ENCODE results near the gene SPINK8.
"Not testable (repeated sequence)": the region's sequence is repeated elsewhere in the genome, so short reads cannot be mapped to it uniquely, and the experiment has no call there.

SPINK8 gene

GRCh38 chr3:48333346-48334245 is at the start of gene SPINK8:
Gene SPINK8 (minus strand): TSS chr3:48333661. CDS start chr3:48328341, 5,320 bp downstream.
- not testable (repeated sequence) for H3K79me2 ChIP-seq (ENCODE audit: control insufficient read depth, insufficient read depth, low read length, unreplicated experiment); H3K36me3 ChIP-seq (ENCODE audit: insufficient read depth, low read length); H3K4me1 ChIP-seq (ENCODE audit: control insufficient read depth, insufficient read depth, low read length, unreplicated experiment); H3K27ac ChIP-seq (ENCODE audit: low read depth, low read length); H2AFZ ChIP-seq (ENCODE audit: low read length, unreplicated experiment); H3K4me3 ChIP-seq (ENCODE audit: low read depth, low read length)
- peaks cover 35% of the 10 kb centered on the region for H3K27me3 ChIP-seq (ENCODE audit: insufficient read depth, low read length)

DNA sequence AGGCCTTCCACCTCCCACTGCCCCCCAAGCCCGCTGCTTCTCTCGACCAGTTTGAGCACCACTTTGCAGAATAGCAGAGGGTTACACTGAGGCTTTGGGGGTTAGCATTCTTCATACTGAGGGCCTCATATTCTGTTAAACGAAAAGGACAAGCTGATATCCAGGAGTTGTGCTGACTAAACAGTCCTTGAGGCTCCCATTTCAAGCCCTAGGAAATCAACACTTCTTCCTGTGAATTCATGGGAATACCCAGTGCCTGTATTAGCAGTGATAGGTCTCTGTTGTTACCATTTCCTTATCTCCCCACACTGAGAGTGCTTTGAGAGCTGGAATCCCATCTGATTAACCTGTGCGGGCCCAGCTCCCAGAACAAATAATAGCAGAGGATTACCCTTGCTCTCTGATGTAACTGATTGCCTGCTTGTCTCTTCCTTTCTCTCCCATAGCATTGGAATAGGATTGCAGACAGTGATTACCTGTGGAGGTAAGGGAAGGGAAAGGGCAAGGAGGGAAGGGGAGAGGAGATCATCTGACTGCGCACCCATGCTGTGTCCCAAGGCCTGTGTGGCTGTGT is 39.5 kb upstream of the SPINK8 start:
- H3K4me3 ChIP-seq (ENCODE audit: low read depth, low read length), result no peak overlapping the region
- H3K36me3 ChIP-seq (ENCODE audit: insufficient read depth, low read length), result no peaks in the 10 kb centered on the region
- H3K4me1 ChIP-seq (ENCODE audit: control insufficient read depth, insufficient read depth, low read length, unreplicated experiment), result no peaks in the 10 kb centered on the region
- peaks cover 9% of the 10 kb centered on the region for H3K27me3 ChIP-seq (ENCODE audit: insufficient read depth, low read length)
- H2AFZ ChIP-seq (ENCODE audit: low read length, unreplicated experiment), result no peak overlapping the region
- H3K79me2 ChIP-seq (ENCODE audit: control insufficient read depth, insufficient read depth, low read length, unreplicated experiment), result no peaks in the 10 kb centered on the region
- H3K27ac ChIP-seq (ENCODE audit: low read depth, low read length), result no peak overlapping the region

DNA sequence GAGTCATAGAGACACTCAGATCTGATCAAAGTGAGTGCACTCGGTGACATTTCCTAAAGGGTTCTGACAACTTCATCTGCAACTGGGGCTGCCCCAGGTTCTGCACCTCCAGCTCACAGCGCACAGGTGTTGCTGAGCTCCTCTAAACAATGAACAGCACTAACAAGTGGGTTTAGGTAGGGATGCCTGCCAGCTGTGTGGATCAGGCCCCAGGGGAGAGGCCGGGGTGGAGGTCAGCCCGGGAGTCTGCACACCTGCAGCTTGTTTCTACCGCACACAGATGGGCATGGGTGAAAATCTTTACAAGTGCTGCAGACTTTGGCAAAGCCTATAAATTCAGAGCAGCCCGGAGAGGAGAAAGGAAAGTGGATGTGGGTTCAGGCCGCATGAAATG is 38.9 kb upstream of the SPINK8 start:
- no peaks in the 10 kb centered on the region for H3K36me3 ChIP-seq (ENCODE audit: insufficient read depth, low read length)
- no peaks in the 10 kb centered on the region for H3K4me1 ChIP-seq (ENCODE audit: control insufficient read depth, insufficient read depth, low read length, unreplicated experiment)
- no peak overlapping the region for H3K4me3 ChIP-seq (ENCODE audit: low read depth, low read length)
- H3K79me2 ChIP-seq (ENCODE audit: control insufficient read depth, insufficient read depth, low read length, unreplicated experiment), result no peaks in the 10 kb centered on the region
- H2AFZ ChIP-seq (ENCODE audit: low read length, unreplicated experiment), result no peak overlapping the region
- H3K27me3 ChIP-seq (ENCODE audit: insufficient read depth, low read length), result peaks cover 7% of the 10 kb centered on the region
- no peak overlapping the region for H3K27ac ChIP-seq (ENCODE audit: low read depth, low read length)

- no peak within 1 kb of the TSS for H3K27ac ChIP-seq (ENCODE audit: low read depth, low read length)
- H3K79me2 ChIP-seq (ENCODE audit: control insufficient read depth, insufficient read depth, low read length, unreplicated experiment), result no peaks in the 10 kb centered on the region
- H3K36me3 ChIP-seq (ENCODE audit: insufficient read depth, low read length), result no peaks in the 10 kb centered on the region
- no peaks in the 10 kb centered on the region for H3K4me1 ChIP-seq (ENCODE audit: control insufficient read depth, insufficient read depth, low read length, unreplicated experiment)
- H3K4me3 ChIP-seq (ENCODE audit: low read depth, low read length), result no peak within 1 kb of the TSS
- peaks cover 7% of the 10 kb centered on the region for H3K27me3 ChIP-seq (ENCODE audit: insufficient read depth, low read length)
- H2AFZ ChIP-seq (ENCODE audit: low read length, unreplicated experiment), result no peak within 1 kb of the TSS
These were observed 38.4 kb upstream of the SPINK8 start, which contains the start of gene FBXW12 for GRCh38 chr3:48371651-48372376. Gene FBXW12 (plus strand): TSS chr3:48372219. CDS start chr3:48372768, 549 bp downstream.

- no peak overlapping the region for H3K27ac ChIP-seq (ENCODE audit: low read depth, low read length)
- H2AFZ ChIP-seq (ENCODE audit: low read length, unreplicated experiment), result no peak overlapping the region
- no peaks in the 10 kb centered on the region for H3K4me1 ChIP-seq (ENCODE audit: control insufficient read depth, insufficient read depth, low read length, unreplicated experiment)
- H3K4me3 ChIP-seq (ENCODE audit: low read depth, low read length), result no peak overlapping the region
- H3K79me2 ChIP-seq (ENCODE audit: control insufficient read depth, insufficient read depth, low read length, unreplicated experiment), result no peaks in the 10 kb centered on the region
- peaks cover 7% of the 10 kb centered on the region for H3K27me3 ChIP-seq (ENCODE audit: insufficient read depth, low read length)
- no peaks in the 10 kb centered on the region for H3K36me3 ChIP-seq (ENCODE audit: insufficient read depth, low read length)
These were observed 36.9 kb upstream of the SPINK8 start for GRCh38 chr3:48370333-48370713.

DNA sequence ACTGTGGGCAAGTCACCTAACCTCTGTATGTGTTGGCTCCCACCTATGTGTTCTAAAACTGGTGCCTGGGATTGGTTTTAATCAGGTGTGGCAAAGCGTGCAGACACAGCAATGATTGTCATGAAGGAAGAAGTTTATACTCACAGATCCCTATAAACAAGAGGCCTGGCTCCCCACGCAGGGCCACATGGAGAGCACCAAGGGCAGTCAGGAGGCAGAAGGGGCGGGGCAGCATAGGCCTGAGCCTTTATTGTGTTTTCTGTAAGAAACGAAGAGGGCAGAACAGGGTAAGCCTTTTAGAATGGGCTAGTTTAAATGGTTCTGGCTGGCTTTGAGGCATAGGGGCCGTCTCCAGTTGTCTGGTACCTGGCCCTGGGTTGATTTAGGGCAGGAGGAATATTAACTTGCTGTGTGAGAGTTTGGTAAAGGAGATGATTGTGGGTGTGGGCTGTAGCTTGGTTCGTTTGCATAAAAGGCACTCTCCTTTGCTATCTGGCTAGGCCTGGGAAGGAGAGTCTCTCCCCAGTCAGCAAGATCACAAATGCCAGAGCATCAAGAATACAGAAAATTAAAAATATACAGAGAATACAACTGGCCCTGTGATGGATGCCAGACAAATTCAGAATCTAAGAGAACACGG is 36.4 kb upstream of the SPINK8 start:
- no peak overlapping the region for H3K27ac ChIP-seq (ENCODE audit: low read depth, low read length)
- H3K4me1 ChIP-seq (ENCODE audit: control insufficient read depth, insufficient read depth, low read length, unreplicated experiment), result no peaks in the 10 kb centered on the region
- H3K36me3 ChIP-seq (ENCODE audit: insufficient read depth, low read length), result no peaks in the 10 kb centered on the region
- no peak overlapping the region for H3K4me3 ChIP-seq (ENCODE audit: low read depth, low read length)
- peaks cover 7% of the 10 kb centered on the region for H3K27me3 ChIP-seq (ENCODE audit: insufficient read depth, low read length)
- no peaks in the 10 kb centered on the region for H3K79me2 ChIP-seq (ENCODE audit: control insufficient read depth, insufficient read depth, low read length, unreplicated experiment)
- no peak overlapping the region for H2AFZ ChIP-seq (ENCODE audit: low read length, unreplicated experiment)

DNA sequence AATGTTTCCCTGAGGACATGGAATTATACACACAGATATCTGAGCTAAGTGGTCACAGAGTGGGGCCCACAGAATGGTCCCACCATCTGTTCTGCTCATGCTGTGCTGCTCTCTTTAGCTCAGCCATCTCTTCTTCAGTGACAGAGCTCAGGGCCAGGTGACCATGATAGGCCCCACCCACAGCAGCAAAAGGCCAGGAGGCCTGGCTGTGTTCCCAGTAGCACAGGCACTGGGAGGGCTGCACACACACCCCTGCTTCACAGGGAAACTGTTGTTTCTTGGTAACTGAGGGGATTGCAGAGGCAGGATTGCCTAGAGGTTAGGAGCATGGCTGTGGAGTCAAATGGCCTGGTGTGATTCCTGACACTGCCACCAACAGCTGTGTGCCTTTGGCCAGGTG is 33.7 kb upstream of the SPINK8 start:
- H3K4me3 ChIP-seq (ENCODE audit: low read depth, low read length), result no peak overlapping the region
- H2AFZ ChIP-seq (ENCODE audit: low read length, unreplicated experiment), result no peak overlapping the region
- H3K27me3 ChIP-seq (ENCODE audit: insufficient read depth, low read length), result peaks cover 2% of the 10 kb centered on the region; the same call in 1 of the 2 replicates
- H3K36me3 ChIP-seq (ENCODE audit: insufficient read depth, low read length), result no peaks in the 10 kb centered on the region
- no peaks in the 10 kb centered on the region for H3K4me1 ChIP-seq (ENCODE audit: control insufficient read depth, insufficient read depth, low read length, unreplicated experiment)
- no peak overlapping the region for H3K27ac ChIP-seq (ENCODE audit: low read depth, low read length)
- H3K79me2 ChIP-seq (ENCODE audit: control insufficient read depth, insufficient read depth, low read length, unreplicated experiment), result no peaks in the 10 kb centered on the region

- Histone ChIP-seq H3K4me1 (ENCODE audit: control insufficient read depth, insufficient read depth, low read length, unreplicated experiment) (no peaks in the 10 kb centered on the region), H3K27ac (ENCODE audit: low read depth, low read length) (no peak overlapping the region), H2AFZ (ENCODE audit: low read length, unreplicated experiment) (no peak overlapping the region), H3K36me3 (ENCODE audit: insufficient read depth, low read length) (no peaks in the 10 kb centered on the region), H3K79me2 (ENCODE audit: control insufficient read depth, insufficient read depth, low read length, unreplicated experiment) (no peaks in the 10 kb centered on the region), H3K4me3 (ENCODE audit: low read depth, low read length) (no peak overlapping the region), H3K27me3 (ENCODE audit: insufficient read depth, low read length) (peaks cover 5% of the 10 kb centered on the region; the same call in 1 of the 2 replicates)
These were observed 31.4 kb upstream of the SPINK8 start for GRCh38 chr3:48364840-48365239.

GRCh38 chr3:48361928-48362327 is 28.5 kb upstream of the SPINK8 start:
- no peaks in the 10 kb centered on the region for H3K36me3 ChIP-seq (ENCODE audit: insufficient read depth, low read length)
- H3K27ac ChIP-seq (ENCODE audit: low read depth, low read length), result no peak overlapping the region
- H3K27me3 ChIP-seq (ENCODE audit: insufficient read depth, low read length), result peaks cover 20% of the 10 kb centered on the region
- no peak overlapping the region for H3K4me3 ChIP-seq (ENCODE audit: low read depth, low read length)
- no peak overlapping the region for H2AFZ ChIP-seq (ENCODE audit: low read length, unreplicated experiment)
- H3K4me1 ChIP-seq (ENCODE audit: control insufficient read depth, insufficient read depth, low read length, unreplicated experiment), result no peaks in the 10 kb centered on the region
- no peaks in the 10 kb centered on the region for H3K79me2 ChIP-seq (ENCODE audit: control insufficient read depth, insufficient read depth, low read length, unreplicated experiment)

DNA sequence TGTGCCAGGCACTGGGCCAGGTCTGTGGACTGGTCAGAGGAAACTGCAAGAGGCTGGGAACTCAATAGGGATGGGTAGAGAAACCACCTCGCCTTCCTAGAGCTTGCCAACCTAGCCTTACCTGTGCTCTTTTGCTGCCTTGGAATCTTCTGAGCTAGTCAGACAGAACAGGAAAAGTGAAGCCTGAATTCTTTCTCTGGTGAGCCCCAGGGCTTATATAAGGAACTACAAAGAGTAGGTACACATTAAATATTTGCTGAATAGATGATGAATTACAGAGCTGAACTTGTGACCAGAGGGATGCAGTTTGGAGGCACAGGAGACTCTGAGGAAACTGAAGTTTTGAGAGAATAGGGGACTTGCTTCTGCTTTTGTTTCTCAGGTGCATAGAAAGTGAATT is 23.0 kb upstream of the SPINK8 start:
- no peak overlapping the region for H3K27ac ChIP-seq (ENCODE audit: low read depth, low read length)
- no peaks in the 10 kb centered on the region for H3K79me2 ChIP-seq (ENCODE audit: control insufficient read depth, insufficient read depth, low read length, unreplicated experiment)
- H3K36me3 ChIP-seq (ENCODE audit: insufficient read depth, low read length), result no peaks in the 10 kb centered on the region
- H3K4me3 ChIP-seq (ENCODE audit: low read depth, low read length), result no peak overlapping the region
- peaks cover 52% of the 10 kb centered on the region for H3K27me3 ChIP-seq (ENCODE audit: insufficient read depth, low read length)
- no peak overlapping the region for H2AFZ ChIP-seq (ENCODE audit: low read length, unreplicated experiment)
- no peaks in the 10 kb centered on the region for H3K4me1 ChIP-seq (ENCODE audit: control insufficient read depth, insufficient read depth, low read length, unreplicated experiment)
